Stimulated activated CD8-positive, alpha-beta memory T cell treated with anti-CD3 and anti-CD28 coated beads, Interleukin-7, amount 100 ng/mL, for 24 hours (primary cell): Measurements from ENCODE around the gene OSCP1.

ENCODE experiments used
- DNase-seq: peaks from one replicate; pipeline ENCODE4 v3.0.0-alpha.2; 2020; ENCODE audit warnings: low read depth

Gene OSCP1

DNA sequence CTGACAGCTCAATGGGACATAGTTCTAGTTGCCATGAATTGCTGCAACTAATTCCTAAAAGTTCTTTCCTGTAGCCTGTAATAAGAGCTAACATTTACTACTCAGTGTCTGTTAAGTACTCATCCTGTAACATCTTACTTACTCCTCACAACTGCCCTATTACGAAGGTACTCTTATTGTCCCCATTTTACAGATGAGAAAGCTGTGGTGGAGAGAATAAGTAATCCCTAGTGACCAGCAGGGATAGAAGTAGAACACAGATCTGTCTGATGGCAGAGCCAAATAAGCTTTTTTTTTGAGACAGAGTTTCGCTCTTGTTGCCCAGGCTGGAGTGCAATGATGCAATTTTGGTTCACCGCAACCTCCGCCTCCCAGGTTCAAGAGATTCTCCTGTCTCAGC, 67.6 kb downstream of the OSCP1 start:
- no peak for DNase-seq

DNA sequence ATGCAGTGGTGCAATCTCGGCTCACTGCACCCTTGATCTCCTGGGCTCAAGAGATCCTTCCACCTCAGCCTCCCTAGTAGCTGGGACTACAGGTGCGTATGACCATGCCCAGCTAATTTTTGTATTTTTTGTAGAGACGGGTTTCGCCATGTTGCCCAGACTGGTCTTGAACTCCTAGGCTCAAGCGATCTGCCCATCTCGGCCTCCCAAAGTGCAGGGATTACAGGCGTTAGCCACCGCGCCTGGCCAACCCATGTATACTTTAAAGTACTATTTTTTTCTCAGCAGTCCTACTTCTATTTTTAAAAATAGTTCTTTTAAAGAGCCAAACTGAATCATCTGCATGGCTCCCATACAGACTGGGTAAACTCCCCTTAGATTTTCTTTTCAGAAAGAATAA, 68.0 kb downstream of the OSCP1 start:
- DNase-seq, result no peak

DNA sequence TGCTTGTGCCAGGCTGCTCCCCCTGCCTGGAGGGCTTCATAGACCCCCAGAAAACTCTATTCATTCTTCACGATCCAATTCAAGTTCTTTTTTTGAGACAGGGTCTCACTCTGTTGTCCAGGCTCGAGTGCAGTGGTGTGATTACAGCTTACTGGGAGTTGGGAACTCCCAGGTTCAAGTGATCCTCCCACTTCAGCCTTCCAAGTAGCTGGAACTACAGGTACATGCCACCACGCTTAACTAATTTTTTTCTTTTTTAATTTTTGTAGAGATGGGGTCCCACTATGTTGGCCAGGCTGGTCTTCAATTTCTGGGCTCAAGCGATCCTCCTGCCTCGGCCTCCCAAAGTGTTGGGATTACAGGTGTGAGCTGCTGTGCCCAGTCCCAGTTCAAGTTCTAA, 68.8 kb downstream of the OSCP1 start:
- no peak for DNase-seq

DNA sequence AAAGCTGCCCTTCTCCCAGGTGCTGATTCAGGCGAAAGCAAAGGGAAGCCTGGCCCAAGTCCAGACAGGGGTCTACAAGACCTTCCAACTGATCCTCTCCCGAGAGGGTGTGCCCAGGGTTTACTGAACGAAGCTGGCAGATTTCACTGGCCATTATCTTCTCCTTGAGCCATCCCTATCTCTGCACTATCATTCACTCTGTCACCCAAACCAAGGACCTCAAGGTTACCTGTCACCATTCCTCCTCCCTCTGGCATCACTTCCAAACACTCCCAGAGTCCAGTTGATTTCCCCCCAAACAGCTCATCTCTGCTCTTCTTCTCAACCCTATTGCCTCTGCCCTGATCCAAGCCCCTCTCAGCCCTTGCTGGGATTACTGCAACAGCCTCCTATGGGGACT, 69.5 kb downstream of the OSCP1 start:
- DNase-seq, result no peak

DNA sequence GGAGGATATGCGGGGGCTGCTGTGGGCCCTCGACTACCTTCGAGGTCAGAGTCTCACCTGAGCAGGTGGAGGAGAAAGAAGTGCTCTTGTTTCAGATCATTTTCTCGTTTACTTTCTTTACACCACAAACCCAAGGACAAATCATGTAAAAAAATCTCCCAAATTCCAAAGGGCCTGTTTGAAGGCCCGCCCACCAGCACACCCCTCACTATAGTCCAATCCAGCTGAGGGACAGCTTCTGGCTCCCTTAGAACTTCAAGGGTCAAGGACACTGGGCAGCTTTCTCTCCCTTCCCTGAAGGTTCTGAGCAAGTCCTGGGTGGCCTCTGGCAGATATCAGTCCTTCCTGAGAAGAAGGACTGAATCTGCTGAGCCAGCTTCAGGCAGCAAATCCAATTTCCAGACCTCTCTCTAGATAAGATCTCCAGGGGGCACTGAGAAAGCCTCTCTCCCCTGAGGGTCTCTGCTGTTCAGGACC, 70.1 kb downstream of the OSCP1 start:
- no peak for DNase-seq

DNA sequence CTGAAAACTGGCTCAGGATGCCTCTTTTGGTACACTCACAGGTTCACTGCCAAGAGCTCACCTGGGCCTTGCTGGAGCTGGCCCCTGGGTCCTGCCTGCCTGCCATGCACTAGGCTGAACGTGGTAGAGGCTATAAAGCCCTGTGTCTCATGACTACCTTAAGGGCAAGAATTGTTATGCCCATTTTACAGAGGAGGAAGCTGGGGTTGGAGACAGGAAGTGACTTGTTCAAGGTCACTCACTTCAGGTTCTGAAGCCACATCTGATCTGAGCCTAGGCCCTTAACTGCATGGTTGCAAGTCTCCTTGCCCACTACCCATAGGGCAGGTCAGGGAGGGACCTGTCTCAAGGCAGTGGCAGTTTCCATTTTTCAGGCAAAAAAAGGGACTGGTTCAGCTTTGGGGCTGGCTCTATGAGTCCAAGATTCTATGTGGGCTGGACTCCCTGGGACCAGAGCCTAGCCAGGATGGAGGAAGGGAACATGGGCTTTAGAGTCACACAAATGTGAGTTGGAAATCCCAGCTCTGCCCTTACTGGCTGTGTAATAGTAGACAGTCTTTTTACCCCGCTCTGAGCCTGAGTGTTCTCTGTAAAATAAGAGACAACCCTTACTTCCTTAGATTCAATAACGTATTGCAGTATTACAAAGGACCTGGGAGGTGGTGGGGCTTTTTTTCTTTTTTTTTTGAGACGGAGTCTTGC, 72.3 kb downstream of the OSCP1 start:
- DNase-seq, result no peak

DNA sequence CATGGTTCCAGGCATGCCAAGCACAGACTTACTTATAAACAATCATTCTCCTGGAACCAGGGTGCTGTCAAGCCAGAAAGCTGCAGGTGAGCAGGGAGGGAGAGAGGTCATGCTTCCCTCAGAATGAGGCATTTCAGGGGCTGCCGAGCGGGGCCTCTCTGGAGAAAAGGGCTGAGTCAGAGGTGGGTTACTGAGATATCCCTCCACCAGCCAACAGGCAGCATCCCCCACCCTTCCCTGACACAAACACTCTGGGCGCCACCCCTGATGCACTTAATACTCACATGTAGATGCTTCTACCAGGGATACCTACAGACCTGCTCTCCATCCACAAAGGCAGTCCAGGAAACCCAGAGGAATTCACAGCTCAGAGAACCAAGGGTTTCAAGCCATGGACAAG, 77.6 kb downstream of the OSCP1 start:
- DNase-seq, result no peak

DNA sequence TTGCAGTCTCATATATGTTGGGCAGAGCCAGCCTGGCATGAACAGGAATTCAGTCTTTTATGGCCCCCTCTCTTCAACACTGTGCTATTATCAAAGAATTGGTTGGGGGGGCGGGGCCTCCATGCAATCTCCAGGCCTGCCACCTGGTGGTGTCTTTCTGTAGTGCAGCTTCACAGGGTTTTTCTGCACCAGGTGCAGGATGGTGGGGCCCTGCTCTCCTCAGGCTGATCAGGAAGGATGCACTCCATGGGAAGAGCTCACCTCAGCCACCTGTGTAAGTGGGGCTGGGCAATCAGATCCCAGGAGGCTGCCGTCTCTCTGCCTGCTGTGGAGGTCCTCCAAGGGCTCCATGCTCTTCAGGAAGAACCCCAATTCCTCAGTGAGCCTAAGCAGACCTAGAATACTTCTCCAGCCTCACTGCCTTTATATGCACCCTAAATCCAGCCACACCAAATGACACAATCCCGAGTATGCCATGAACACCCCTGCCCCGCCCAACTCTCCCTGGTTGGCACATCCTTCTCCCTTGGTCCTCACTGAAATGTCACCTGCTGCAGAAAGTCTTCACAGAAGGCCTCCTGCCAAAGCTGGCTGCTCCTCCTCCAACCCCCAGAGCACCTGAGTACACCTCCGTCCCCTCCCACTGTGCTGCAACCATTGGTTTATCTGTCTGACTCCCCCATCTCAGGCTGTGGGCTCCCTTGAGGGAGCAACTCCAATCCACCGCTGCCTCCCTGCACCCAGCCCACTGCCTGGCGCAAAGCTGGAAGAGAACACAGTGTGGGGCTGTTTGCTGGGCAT, 81.0 kb downstream of the OSCP1 start:
- peak; percentile 75 for DNase-seq
